CD8-positive, alpha-beta memory T cell (primary cell): ENCODE data around the gene CFAP161. TPM values are rescaled to one million over a fixed set of nuclear protein-coding genes. Genes with fewer than 3 reads are reported as not detected.
"Not testable (repeated sequence)": the region's sequence is repeated elsewhere in the genome, so short reads cannot be mapped to it uniquely, and the experiment has no call there.

Experiments used
- CTCF ChIA-PET: fragments of 350-600 bp; sonication (Branson Sonifier 250); formaldehyde crosslinking; loops from one replicate; lab custom pipeline; 2021; ENCODE audit warnings: antibody characterized with exemption; lab: Charles Lee
- POLR2A ChIA-PET: fragments of 350-600 bp; sonication (Branson Sonifier 250); formaldehyde crosslinking; loops from one replicate; lab custom pipeline; 2021; ENCODE audit warnings: antibody characterized with exemption; lab: Charles Lee
- DNase-seq, 5 donors: peaks; one replicate each; pipeline versions ENCODE4 v3.0.0 to v3.0.0-alpha.2; 2020 to 2022; ENCODE audit warnings: mixed read lengths in 1 of 5
- H3K27ac ChIP-seq: one replicate; pipeline ENCODE4 v1.7.0; 2013; ENCODE audit warnings: low read depth, mild to moderate bottlenecking, low read length, moderate library complexity
- H3K27me3 ChIP-seq: 2 replicates; pipeline ENCODE4 v1.7.0; 2013; ENCODE audit warnings: low read length, mild to moderate bottlenecking; ENCODE audit not compliant: insufficient read depth, poor library complexity, severe bottlenecking
- H3K36me3 ChIP-seq: 2 replicates; pipeline ENCODE4 v1.7.0; 2013; ENCODE audit warnings: mild to moderate bottlenecking, low read length, moderate library complexity; ENCODE audit not compliant: insufficient read depth
- H3K4me1 ChIP-seq: 2 replicates; pipeline ENCODE4 v1.7.0; 2013; ENCODE audit warnings: mild to moderate bottlenecking, low read length, moderate library complexity; ENCODE audit not compliant: insufficient read depth
- H3K4me3 ChIP-seq: 2 replicates; pipeline ENCODE4 v1.7.0; 2013; ENCODE audit warnings: mild to moderate bottlenecking, low read length
- H3K9me3 ChIP-seq: 2 replicates; pipeline ENCODE4 v1.7.0; 2013; ENCODE audit warnings: mild to moderate bottlenecking, low read length
- H3K27ac Mint-ChIP-seq, 8 donors: one replicate each; pipeline ENCODE4 v1.8.0; 2020 to 2021; ENCODE audit warnings: mixed read lengths in 8 of 8, mild to moderate bottlenecking in 6 of 8, inconsistent platforms in 3 of 8, moderate library complexity in 3 of 8
- H3K27me3 Mint-ChIP-seq, 2 donors: one replicate each; pipeline ENCODE4 v1.8.0; 2020 to 2021; ENCODE audit warnings: mixed read lengths in 2 of 2, mild to moderate bottlenecking in 1 of 2, moderate library complexity in 1 of 2
- H3K36me3 Mint-ChIP-seq, 3 donors: one replicate each; pipeline ENCODE4 v1.8.0; 2020 to 2021; ENCODE audit warnings: mixed read lengths in 3 of 3, inconsistent platforms in 1 of 3, mild to moderate bottlenecking in 1 of 3
- H3K4me1 Mint-ChIP-seq, 3 donors: one replicate each; pipeline ENCODE4 v1.8.0; 2020 to 2021; ENCODE audit warnings: mixed read lengths in 3 of 3, inconsistent platforms in 1 of 3, mild to moderate bottlenecking in 1 of 3
- H3K4me3 Mint-ChIP-seq, 7 donors: one replicate each; pipeline ENCODE4 v1.8.0; 2020 to 2021; ENCODE audit warnings: mixed read lengths in 7 of 7, mild to moderate bottlenecking in 6 of 7, moderate library complexity in 4 of 7, inconsistent platforms in 2 of 7
- H3K9me3 Mint-ChIP-seq, 5 donors: one replicate each; pipeline ENCODE4 v1.8.0; 2020 to 2022; ENCODE audit warnings: mixed read lengths in 5 of 5, mild to moderate bottlenecking in 3 of 5, moderate library complexity in 2 of 5, inconsistent platforms in 1 of 5
- polyA plus RNA-seq: library from polyadenylated mRNA; unstranded; fragments of 300-500 nt; fragmentation: Illumina TruSeq; gene quantifications from one replicate; pipeline ENCODE4 v1.2.3, GENCODE V29; 2021
- total RNA-seq, 2 experiments: library from RNA; stranded (reverse); gene quantifications; one replicate each; pipeline ENCODE4 v1.2.3, GENCODE V29; 2021

Gene CFAP161
- total and polyA plus RNA-seq, 3 experiments from 2014 or later, result not detected

DNA sequence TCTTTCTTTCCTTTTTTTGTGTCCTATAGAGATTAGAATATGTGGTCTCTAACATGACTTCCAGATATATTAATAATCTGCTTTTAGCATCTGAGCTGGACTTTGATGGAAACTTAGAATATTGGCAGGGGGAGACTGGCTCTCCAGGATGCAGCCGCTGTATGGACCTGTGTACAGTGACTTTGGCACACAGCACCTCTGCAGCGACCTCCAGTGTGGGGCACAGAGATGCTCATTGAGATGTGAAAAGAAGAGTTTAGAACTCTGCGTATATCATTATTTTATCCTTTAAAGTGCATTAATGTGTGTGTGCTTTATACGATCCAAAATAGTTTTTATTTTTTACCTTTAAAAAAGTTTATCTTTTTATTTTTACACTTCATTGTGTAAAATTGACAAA is 18.3 kb downstream of the CFAP161 start:
- H3K27me3 ChIP-seq, result no peaks in the 10 kb centered on the region
- H3K4me3 ChIP-seq, result no peak overlapping the region
- no peaks in the 10 kb centered on the region for H3K36me3 ChIP-seq
- no peak overlapping the region for H3K27ac ChIP-seq
- Mint-ChIP-seq H3K27ac (no peak overlapping the region), H3K27me3 (peaks cover 9 to 20% of the 10 kb centered on the region in 2 donors), H3K9me3 (no peaks in the 10 kb centered on the region), H3K4me1 (peaks cover 0 to 3% (median 0%) of the 10 kb centered on the region in 3 donors), H3K4me3 (no peak overlapping the region), H3K36me3 (no peaks in the 10 kb centered on the region)
- DNase-seq, result no peak
- ChIA-PET CTCF (interaction anchor here (0.9 to 1.1 kb wide), 3 partner anchors 8 to 247 kb away, joined by 3 read pairs; no protein-coding TSS in a partner anchor), POLR2A (interaction anchor here (0.6 kb wide), 1 partner anchor 175 kb away, joined by 3 read pairs; no protein-coding TSS in a partner anchor)
- no peaks in the 10 kb centered on the region for H3K9me3 ChIP-seq
- H3K4me1 ChIP-seq, result no peaks in the 10 kb centered on the region

- no peak overlapping the region for H3K27ac Mint-ChIP-seq
- H3K4me1 ChIP-seq, result no peaks in the 10 kb centered on the region
- H3K36me3 Mint-ChIP-seq, result no peaks in the 10 kb centered on the region
- H3K4me1 Mint-ChIP-seq, result peaks cover 0 to 3% (median 0%) of the 10 kb centered on the region in 3 donors
- no peak overlapping the region for H3K27ac ChIP-seq
- H3K9me3 ChIP-seq, result no peaks in the 10 kb centered on the region
- H3K36me3 ChIP-seq, result no peaks in the 10 kb centered on the region
- ChIA-PET CTCF (interaction anchor here (0.9 to 1.1 kb wide), 3 partner anchors 9 to 247 kb away, joined by 3 read pairs; no protein-coding TSS in a partner anchor), POLR2A (interaction anchor here (0.6 kb wide), 1 partner anchor 174 kb away, joined by 3 read pairs; no protein-coding TSS in a partner anchor)
- H3K27me3 ChIP-seq, result no peaks in the 10 kb centered on the region
- no peaks in the 10 kb centered on the region for H3K9me3 Mint-ChIP-seq
- H3K4me3 Mint-ChIP-seq, result no peak overlapping the region
- DNase-seq, result no peak
- peaks cover 11 to 20% of the 10 kb centered on the region in 2 donors for H3K27me3 Mint-ChIP-seq
- H3K4me3 ChIP-seq, result no peak overlapping the region
Observed at GRCh38 chr15:81152799-81153198, 18.7 kb downstream of the CFAP161 start.

GRCh38 chr15:81155375-81156218 is 21.5 kb downstream of the CFAP161 start:
- H3K36me3 ChIP-seq, result no peaks in the 10 kb centered on the region
- H3K4me3 ChIP-seq, result no peak overlapping the region
- H3K4me1 ChIP-seq, result no peaks in the 10 kb centered on the region
- CTCF ChIA-PET, result interaction anchor here (0.9 to 3.3 kb wide), 8 partner anchors 12 to 245 kb away, joined by 3 to 30 read pairs (median 4); no protein-coding TSS in a partner anchor
- H3K9me3 ChIP-seq, result no peaks in the 10 kb centered on the region
- POLR2A ChIA-PET, result no interaction called here
- H3K27ac ChIP-seq, result no peak overlapping the region
- H3K9me3 Mint-ChIP-seq, result no peaks in the 10 kb centered on the region
- H3K36me3 Mint-ChIP-seq, result no peaks in the 10 kb centered on the region
- peaks cover 11 to 15% of the 10 kb centered on the region in 2 donors for H3K27me3 Mint-ChIP-seq
- no peaks in the 10 kb centered on the region for H3K27me3 ChIP-seq
- no peak overlapping the region for H3K4me3 Mint-ChIP-seq
- peak overlapping the region in 1 of 8 donors; percentile 37 for H3K27ac Mint-ChIP-seq
- peak in 1 of 5 donors; percentile 20 for DNase-seq
- H3K4me1 Mint-ChIP-seq, result peaks cover 0 to 3% (median 0%) of the 10 kb centered on the region in 3 donors

DNA sequence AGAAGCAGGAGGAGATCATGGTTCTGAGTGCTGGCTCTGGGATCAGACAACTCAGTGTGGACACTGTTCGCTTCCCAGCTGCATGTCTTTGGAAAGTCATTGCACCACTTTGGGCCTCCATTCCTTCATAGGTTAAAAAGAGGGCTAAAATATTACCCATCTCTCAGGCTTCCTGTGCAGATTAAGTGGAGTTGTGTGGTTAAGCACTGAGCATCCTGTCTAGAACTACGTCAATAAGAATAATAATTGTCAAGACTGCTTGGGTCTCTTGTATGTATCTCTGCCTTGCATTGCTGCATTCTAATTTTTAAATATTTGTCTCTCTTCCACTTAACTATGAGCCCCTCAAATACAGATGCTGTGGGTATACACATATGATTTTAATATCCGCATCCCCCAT is 22.3 kb downstream of the CFAP161 start:
- H3K4me1 Mint-ChIP-seq, result peaks cover 6 to 10% (median 7%) of the 10 kb centered on the region in 3 donors
- H3K9me3 ChIP-seq, result no peaks in the 10 kb centered on the region
- no peaks in the 10 kb centered on the region for H3K9me3 Mint-ChIP-seq
- H3K4me3 ChIP-seq, result no peak overlapping the region
- peaks cover 4 to 16% of the 10 kb centered on the region in 2 donors for H3K27me3 Mint-ChIP-seq
- H3K4me1 ChIP-seq, result peaks cover 6% of the 10 kb centered on the region
- H3K27ac ChIP-seq, result no peak overlapping the region
- no peak overlapping the region for H3K4me3 Mint-ChIP-seq
- no peaks in the 10 kb centered on the region for H3K36me3 ChIP-seq
- H3K27me3 ChIP-seq, result no peaks in the 10 kb centered on the region
- ChIA-PET POLR2A (no interaction called here), CTCF (interaction anchor here (1.0 to 3.3 kb wide), 6 partner anchors 12 to 243 kb away, joined by 3 to 30 read pairs (median 4); no protein-coding TSS in a partner anchor)
- no peak for DNase-seq
- H3K36me3 Mint-ChIP-seq, result no peaks in the 10 kb centered on the region
- no peak overlapping the region for H3K27ac Mint-ChIP-seq

DNA sequence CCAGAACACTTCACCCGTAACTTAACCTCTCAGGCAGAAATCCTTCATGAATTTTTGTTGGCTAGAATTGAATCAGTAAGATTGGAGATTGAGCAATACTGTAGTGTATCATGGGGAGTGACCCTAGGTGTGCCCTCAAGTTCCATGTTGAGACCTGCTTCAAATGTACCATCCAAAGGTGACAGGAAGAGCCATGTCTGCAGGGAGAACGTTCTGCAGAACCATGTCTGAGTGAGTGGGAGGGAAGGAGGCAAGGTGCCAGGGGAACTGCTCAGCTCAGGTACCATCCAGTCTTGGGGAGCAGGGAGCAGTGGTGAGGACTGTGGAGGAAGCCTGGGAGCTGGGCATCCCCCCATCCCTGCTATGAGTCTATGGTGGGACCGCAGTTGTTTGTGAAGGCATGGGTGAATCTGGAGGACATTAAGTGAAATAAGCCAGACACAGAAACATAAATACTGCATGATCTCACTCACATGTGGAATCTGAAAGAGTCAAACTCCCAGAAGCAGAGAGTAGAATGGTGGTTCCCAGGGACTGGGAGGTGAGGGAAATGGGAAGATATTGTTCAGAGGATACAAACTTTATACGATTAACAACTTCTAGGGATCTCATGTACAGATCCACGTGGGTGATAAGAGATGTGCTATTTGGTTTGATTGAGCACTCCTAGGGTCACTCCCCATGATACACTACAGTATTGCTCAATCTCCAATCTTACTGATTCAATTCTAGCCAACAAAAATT is 23.3 kb downstream of the CFAP161 start:
- H3K9me3 ChIP-seq, result no peaks in the 10 kb centered on the region
- no peak overlapping the region for H3K27ac ChIP-seq
- Mint-ChIP-seq H3K36me3 (no peaks in the 10 kb centered on the region), H3K4me1 (peaks cover 12 to 20% (median 17%) of the 10 kb centered on the region in 3 donors), H3K27ac (no peak overlapping the region), H3K4me3 (no peak overlapping the region), H3K9me3 (no peaks in the 10 kb centered on the region), H3K27me3 (peaks cover 11 to 18% of the 10 kb centered on the region in 2 donors)
- peaks cover 5% of the 10 kb centered on the region for H3K27me3 ChIP-seq
- no peaks in the 10 kb centered on the region for H3K36me3 ChIP-seq
- CTCF ChIA-PET, result interaction anchor here (1.7 to 3.3 kb wide), 2 partner anchors 109 to 111 kb away, joined by 5 to 30 read pairs; no protein-coding TSS in a partner anchor
- peaks cover 14% of the 10 kb centered on the region for H3K4me1 ChIP-seq
- no peak overlapping the region for H3K4me3 ChIP-seq
- no peak for DNase-seq
- POLR2A ChIA-PET, result no interaction called here

DNA sequence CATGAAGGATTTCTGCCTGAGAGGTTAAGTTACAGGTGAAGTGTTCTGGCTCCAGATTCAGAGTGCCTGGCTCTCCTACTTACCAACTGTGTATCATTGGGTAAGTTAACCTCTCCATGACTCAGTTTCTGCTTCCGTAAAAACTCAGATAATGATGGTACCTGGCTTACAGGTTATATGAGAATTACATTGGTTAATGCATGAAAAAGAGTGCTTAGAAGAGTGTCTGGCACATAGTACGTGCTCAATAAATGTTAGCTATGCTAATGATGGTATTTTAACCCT is 23.8 kb downstream of the CFAP161 start:
- Histone ChIP-seq H3K36me3 (no peaks in the 10 kb centered on the region), H3K27me3 (peaks cover 5% of the 10 kb centered on the region), H3K9me3 (no peaks in the 10 kb centered on the region), H3K4me3 (no peak overlapping the region), H3K4me1 (peaks cover 14% of the 10 kb centered on the region), H3K27ac (no peak overlapping the region)
- CTCF ChIA-PET, result no interaction called here
- no peaks in the 10 kb centered on the region for H3K9me3 Mint-ChIP-seq
- POLR2A ChIA-PET, result no interaction called here
- no peak for DNase-seq
- H3K4me1 Mint-ChIP-seq, result peaks cover 12 to 23% (median 19%) of the 10 kb centered on the region in 3 donors
- peaks cover 11 to 20% of the 10 kb centered on the region in 2 donors for H3K27me3 Mint-ChIP-seq
- no peak overlapping the region for H3K4me3 Mint-ChIP-seq
- no peaks in the 10 kb centered on the region for H3K36me3 Mint-ChIP-seq
- no peak overlapping the region for H3K27ac Mint-ChIP-seq

- H3K27ac ChIP-seq, H3K27ac Mint-ChIP-seq, H3K9me3 ChIP-seq, DNase-seq, POLR2A ChIA-PET, H3K4me3 Mint-ChIP-seq, H3K9me3 Mint-ChIP-seq, H3K27me3 ChIP-seq, CTCF ChIA-PET, H3K36me3 ChIP-seq, H3K4me3 ChIP-seq, H3K36me3 Mint-ChIP-seq: not testable (repeated sequence)
- peaks cover 12 to 23% (median 19%) of the 10 kb centered on the region in 3 donors for H3K4me1 Mint-ChIP-seq
- H3K4me1 ChIP-seq, result peaks cover 14% of the 10 kb centered on the region
- H3K27me3 Mint-ChIP-seq, result peaks cover 11 to 20% of the 10 kb centered on the region in 2 donors
Observed at GRCh38 chr15:81158561-81158960, 24.5 kb downstream of the CFAP161 start.
